H9 (cell line): Measurements from ENCODE around the gene ATPAF1. TPM values are rescaled to one million over a fixed set of nuclear protein-coding genes. Genes with fewer than 3 reads are reported as not detected.

Source experiments
- DNase-seq: peaks from one replicate; pipeline ENCODE4 v3.0.0-alpha.2; 2017
- H2AFZ ChIP-seq: one replicate; pipeline ENCODE4 v1.6.1; 2013; ENCODE audit warnings: mild to moderate bottlenecking, low read length, control low read depth, moderate library complexity
- H2AK5ac ChIP-seq: 2 replicates; pipeline ENCODE4 v1.6.1; 2013; ENCODE audit warnings: low read length, control low read depth, mixed read lengths; ENCODE audit not compliant: insufficient read length
- H2BK120ac ChIP-seq: one replicate; pipeline ENCODE4 v1.6.1; 2013; ENCODE audit warnings: low read depth, mild to moderate bottlenecking, low read length, control low read depth, inconsistent platforms; ENCODE audit not compliant: poor library complexity, severe bottlenecking
- H2BK12ac ChIP-seq: 2 replicates; pipeline ENCODE4 v1.6.1; 2013; ENCODE audit warnings: low read length, control low read depth, mixed read lengths, low read depth; ENCODE audit not compliant: insufficient read length
- H2BK15ac ChIP-seq: 2 replicates; pipeline ENCODE4 v1.6.1; 2013; ENCODE audit warnings: low read depth, low read length, control low read depth
- H2BK20ac ChIP-seq: one replicate; pipeline ENCODE4 v1.6.1; 2013; ENCODE audit warnings: low read depth, mild to moderate bottlenecking, low read length, control low read depth, inconsistent platforms; ENCODE audit not compliant: poor library complexity, severe bottlenecking
- H2BK5ac ChIP-seq: 2 replicates; pipeline ENCODE4 v1.6.1; 2013; ENCODE audit warnings: low read length, control low read depth, mixed read lengths; ENCODE audit not compliant: insufficient read length
- H3K14ac ChIP-seq: 2 replicates; pipeline ENCODE4 v1.6.1; 2013; ENCODE audit warnings: low read length, control low read depth; ENCODE audit not compliant: insufficient read depth
- H3K18ac ChIP-seq: 2 replicates; pipeline ENCODE4 v1.6.1; 2013; ENCODE audit warnings: low read depth, mild to moderate bottlenecking, mixed read lengths, low read length, control low read depth; ENCODE audit not compliant: insufficient read length
- H3K23ac ChIP-seq: 2 replicates; pipeline ENCODE4 v1.6.1; 2013; ENCODE audit warnings: low read length, control low read depth, mixed read lengths, low read depth; ENCODE audit not compliant: insufficient read length
- H3K23me2 ChIP-seq: 2 replicates; pipeline ENCODE4 v1.6.1; 2013; ENCODE audit warnings: low read depth, mild to moderate bottlenecking, mixed read lengths, low read length, control low read depth; ENCODE audit not compliant: insufficient read length, poor library complexity, severe bottlenecking
- H3K27ac ChIP-seq: 2 replicates; pipeline ENCODE4 v1.5.1; 2013; ENCODE audit warnings: low read length, control low read depth, mixed read lengths, low read depth; ENCODE audit not compliant: insufficient read length
- H3K27me3 ChIP-seq: 2 replicates; pipeline ENCODE4 v1.6.1; 2013; ENCODE audit warnings: low read length, control low read depth, inconsistent platforms; ENCODE audit not compliant: insufficient read depth
- H3K4ac ChIP-seq: 2 replicates; pipeline ENCODE4 v1.6.1; 2013; ENCODE audit warnings: low read depth, mild to moderate bottlenecking, control low read depth, inconsistent platforms, low read length, moderate library complexity
- H3K4me1 ChIP-seq: 2 replicates; pipeline ENCODE4 v1.6.1; 2013; ENCODE audit warnings: low read length, control low read depth, inconsistent platforms; ENCODE audit not compliant: insufficient read depth
- H3K4me2 ChIP-seq: 2 replicates; pipeline ENCODE4 v1.6.1; 2013; ENCODE audit warnings: low read length, control low read depth, mixed read lengths; ENCODE audit not compliant: insufficient read length, insufficient read depth
- H3K56ac ChIP-seq: 2 replicates; pipeline ENCODE4 v1.6.1; 2013; ENCODE audit warnings: low read depth, mild to moderate bottlenecking, mixed read lengths, low read length, control low read depth; ENCODE audit not compliant: insufficient read length
- H3K79me1 ChIP-seq: 2 replicates; pipeline ENCODE4 v1.6.1; 2013; ENCODE audit warnings: low read depth, mild to moderate bottlenecking, moderate library complexity, low read length, control low read depth, inconsistent platforms; ENCODE audit not compliant: insufficient read depth, poor library complexity, severe bottlenecking
- H3K79me2 ChIP-seq: 2 replicates; pipeline ENCODE4 v1.6.1; 2013; ENCODE audit warnings: low read length, control low read depth, inconsistent platforms; ENCODE audit not compliant: insufficient read depth
- H3K9ac ChIP-seq: 2 replicates; pipeline ENCODE4 v1.6.1; 2013; ENCODE audit warnings: low read length, control low read depth, mixed read lengths; ENCODE audit not compliant: insufficient read length; ENCODE audit errors: extremely low read depth
- H3K9me3 ChIP-seq: one replicate; pipeline ENCODE4 v1.6.1; 2013; ENCODE audit warnings: low read depth, low read length, inconsistent platforms; ENCODE audit not compliant: control insufficient read depth
- H3T11ph ChIP-seq: one replicate; pipeline ENCODE4 v1.6.1; 2013; ENCODE audit warnings: mild to moderate bottlenecking, low read length, control low read depth, inconsistent platforms
- H4K20me1 ChIP-seq: one replicate; pipeline ENCODE4 v1.6.1; 2013; ENCODE audit not compliant: control insufficient read depth, insufficient read length, insufficient read depth
- H4K5ac ChIP-seq: 2 replicates; pipeline ENCODE4 v1.6.1; 2013; ENCODE audit warnings: low read depth, mild to moderate bottlenecking, mixed read lengths, low read length, control low read depth; ENCODE audit not compliant: insufficient read length
- H4K8ac ChIP-seq: replicated peaks from 2 replicates; pipeline ENCODE4 v1.6.1; 2013; ENCODE audit warnings: low read length, control low read depth, mixed read lengths, low read depth; ENCODE audit not compliant: insufficient read length
- H4K91ac ChIP-seq: 2 replicates; pipeline ENCODE4 v1.6.1; 2013; ENCODE audit warnings: low read depth, mild to moderate bottlenecking, moderate library complexity, mixed read lengths, low read length, control low read depth; ENCODE audit not compliant: insufficient read length
- H3K27ac Mint-ChIP-seq, 3 experiments: 2 replicates in 2 of 3; 3 replicates in 1 of 3; pipeline ENCODE4 v1.8.0; 2020 to 2021; ENCODE audit warnings: mixed read lengths in 3 of 3, mild to moderate bottlenecking in 1 of 3, moderate library complexity in 1 of 3
- H3K27me3 Mint-ChIP-seq: 2 replicates; pipeline ENCODE4 v1.8.0; 2021; ENCODE audit warnings: low read depth, mild to moderate bottlenecking, moderate library complexity, mixed read lengths
- H3K36me3 Mint-ChIP-seq, 3 experiments: 2 replicates in 2 of 3; 3 replicates in 1 of 3; pipeline ENCODE4 v1.8.0; 2020 to 2021; ENCODE audit warnings: low read depth in 3 of 3, mixed read lengths in 3 of 3; ENCODE audit not compliant: insufficient read depth in 1 of 3
- H3K4me1 Mint-ChIP-seq, 2 experiments: 2 replicates each; pipeline ENCODE4 v1.8.0; 2020; ENCODE audit warnings: mixed read lengths in 2 of 2
- H3K4me3 Mint-ChIP-seq, 2 experiments: 2 replicates in 1 of 2; 3 replicates in 1 of 2; pipeline ENCODE4 v1.8.0; 2020 to 2021; ENCODE audit warnings: mild to moderate bottlenecking in 2 of 2, mixed read lengths in 2 of 2, moderate library complexity in 1 of 2
- H3K9me3 Mint-ChIP-seq, 2 experiments: 2 replicates in 1 of 2; 3 replicates in 1 of 2; pipeline ENCODE4 v1.8.0; 2020; ENCODE audit warnings: mild to moderate bottlenecking in 2 of 2, mixed read lengths in 2 of 2, moderate library complexity in 1 of 2
- WGBS: extraction: QIAGEN DNeasy Blood & Tissue Kit; methylation state at CpG from one replicate; pipeline ENCODE4 v1.1.7; 2013; ENCODE audit warnings: missing lambda C conversion rate, low lambda C conversion rate, mixed read lengths; ENCODE audit not compliant: insufficient read length; ENCODE audit errors: extremely low coverage; 5-methylcytosine and 5-hydroxymethylcytosine counted together
- total RNA-seq: library from RNA; stranded (reverse); gene quantifications from 2 replicates; pipeline ENCODE4 v1.2.1, GENCODE V29; 2021
- TF ChIP-seq, protein P1 (sequence below): fragments of 200-600 bp; sonication (generic); conservative IDR thresholded peaks from 3 replicates; pipeline ENCODE4 v1.8.0; 2021; ENCODE audit warnings: antibody characterized with exemption, mild to moderate bottlenecking

Gene ATPAF1
- total RNA-seq, 1 experiment from 2014 or later = 57.3 TPM

DNA sequence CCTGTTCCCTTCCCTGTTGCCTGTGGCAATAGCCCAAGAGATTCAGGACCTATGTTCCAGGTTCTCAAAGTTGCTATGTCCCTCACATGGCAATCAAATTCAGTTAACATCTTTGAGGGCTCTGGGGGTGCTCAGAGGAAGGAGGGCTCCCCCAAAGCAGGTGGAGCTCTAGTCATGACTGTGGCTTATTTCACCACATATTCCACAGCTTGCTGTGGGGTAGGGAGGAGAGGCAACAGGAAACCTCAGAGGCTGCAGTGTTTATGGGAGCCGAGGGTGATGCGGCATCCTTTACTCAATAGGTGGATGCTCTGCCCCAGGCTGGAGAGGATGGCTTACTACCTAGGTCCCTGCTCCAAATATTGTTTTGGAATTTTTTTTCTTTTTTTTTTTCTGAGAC, 62.9 kb downstream of the ATPAF1 start:
- DNase-seq = no peak
- Histone ChIP-seq H2BK15ac (no peak overlapping the region), H3K79me1 (peaks cover 2% of the 10 kb centered on the region), H3K27ac (no peak overlapping the region), H2AK5ac (no peak overlapping the region), H3K9me3 (no peaks in the 10 kb centered on the region), H2BK120ac (no peak overlapping the region), H3K4me2 (peak overlapping the region; percentile 63), H3K23me2 (no peaks in the 10 kb centered on the region), H4K91ac (no peak overlapping the region), H3K18ac (no peak overlapping the region), H4K20me1 (no peaks in the 10 kb centered on the region), H3K4me1 (peaks cover 3% of the 10 kb centered on the region; the same call in 1 of the 2 replicates), H3K14ac (no peak overlapping the region), H3K79me2 (no peaks in the 10 kb centered on the region), H2BK5ac (no peak overlapping the region), H4K5ac (no peak overlapping the region), H2AFZ (no peak overlapping the region), H3K56ac (no peak overlapping the region), H4K8ac (no peak overlapping the region), H3K4ac (no peak overlapping the region), H3K9ac (no peak overlapping the region), H3K23ac (no peak overlapping the region), H3K27me3 (no peaks in the 10 kb centered on the region), H2BK20ac (no peak overlapping the region), H3T11ph (no peak overlapping the region), H2BK12ac (no peak overlapping the region)
- H3K27ac Mint-ChIP-seq = no peak overlapping the region; a peak in 1 of 7 replicates
- no peaks in the 10 kb centered on the region; the same call in 1 of the 2 replicates for H3K27me3 Mint-ChIP-seq
- peaks cover 0 to 10% (median 2%) of the 10 kb centered on the region in 3 experiments; a peak in 3 of 7 replicates for H3K36me3 Mint-ChIP-seq
- no peaks in the 10 kb centered on the region for H3K9me3 Mint-ChIP-seq
- H3K4me3 Mint-ChIP-seq = peak overlapping the region; percentile 83 to 89; a peak in 4 of 5 replicates
- WGBS = no CpG with 5 or more reads among the region's 2 CpGs
- peaks cover 18 to 23% of the 10 kb centered on the region in 2 experiments for H3K4me1 Mint-ChIP-seq
- TF ChIP-seq, protein P1, sequence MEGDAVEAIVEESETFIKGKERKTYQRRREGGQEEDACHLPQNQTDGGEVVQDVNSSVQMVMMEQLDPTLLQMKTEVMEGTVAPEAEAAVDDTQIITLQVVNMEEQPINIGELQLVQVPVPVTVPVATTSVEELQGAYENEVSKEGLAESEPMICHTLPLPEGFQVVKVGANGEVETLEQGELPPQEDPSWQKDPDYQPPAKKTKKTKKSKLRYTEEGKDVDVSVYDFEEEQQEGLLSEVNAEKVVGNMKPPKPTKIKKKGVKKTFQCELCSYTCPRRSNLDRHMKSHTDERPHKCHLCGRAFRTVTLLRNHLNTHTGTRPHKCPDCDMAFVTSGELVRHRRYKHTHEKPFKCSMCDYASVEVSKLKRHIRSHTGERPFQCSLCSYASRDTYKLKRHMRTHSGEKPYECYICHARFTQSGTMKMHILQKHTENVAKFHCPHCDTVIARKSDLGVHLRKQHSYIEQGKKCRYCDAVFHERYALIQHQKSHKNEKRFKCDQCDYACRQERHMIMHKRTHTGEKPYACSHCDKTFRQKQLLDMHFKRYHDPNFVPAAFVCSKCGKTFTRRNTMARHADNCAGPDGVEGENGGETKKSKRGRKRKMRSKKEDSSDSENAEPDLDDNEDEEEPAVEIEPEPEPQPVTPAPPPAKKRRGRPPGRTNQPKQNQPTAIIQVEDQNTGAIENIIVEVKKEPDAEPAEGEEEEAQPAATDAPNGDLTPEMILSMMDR = no peak
